ENCODE measurements around the gene SEMA3F. TPM values are rescaled to one million over a fixed set of nuclear protein-coding genes. Genes with fewer than 3 reads are reported as not detected.

SEMA3F gene
- total and polyA plus RNA-seq, 2 donors (not counting 1 experiment from before 2014, with no cell fraction given), result 5.1 to 9.7 TPM

DNA sequence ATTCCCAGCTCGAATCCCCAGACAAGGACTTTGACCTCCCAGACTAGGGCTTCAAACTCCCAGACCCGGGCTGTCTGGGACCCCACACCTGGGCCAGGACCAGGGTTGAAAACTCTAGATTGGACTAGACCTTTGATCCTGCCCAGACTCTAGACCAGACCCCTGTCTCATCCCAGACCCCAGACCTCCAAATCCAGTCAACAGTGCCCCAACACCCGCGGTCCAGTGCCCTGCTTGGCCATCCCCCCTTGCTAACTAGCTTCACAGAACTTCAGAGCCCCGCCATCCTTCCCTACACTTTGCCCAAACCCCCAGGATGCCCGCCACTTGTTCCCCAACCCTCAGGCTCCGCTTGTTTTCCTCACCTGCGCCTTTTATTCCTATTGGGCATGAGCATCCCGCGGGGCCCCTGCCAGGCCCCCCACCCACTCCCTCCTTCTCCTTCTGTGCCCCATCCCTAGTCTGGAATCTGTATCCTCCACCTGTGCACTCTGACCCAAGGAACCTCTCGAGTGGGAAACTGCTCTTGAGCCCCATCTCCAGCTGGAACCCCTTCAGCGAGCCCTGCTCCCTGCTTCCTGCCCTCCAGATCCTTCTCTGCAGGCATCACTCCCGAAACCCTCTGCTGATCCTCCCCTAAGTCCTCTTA is 81.5 kb downstream of the SEMA3F start:
- Histone ChIP-seq H3K27ac (ENCODE audit: insufficient read depth, low read length) (peak overlapping the region; percentile 81), H3K27me3 (ENCODE audit: control insufficient read depth, insufficient read depth, low read length) (no peaks in the 10 kb centered on the region)

DNA sequence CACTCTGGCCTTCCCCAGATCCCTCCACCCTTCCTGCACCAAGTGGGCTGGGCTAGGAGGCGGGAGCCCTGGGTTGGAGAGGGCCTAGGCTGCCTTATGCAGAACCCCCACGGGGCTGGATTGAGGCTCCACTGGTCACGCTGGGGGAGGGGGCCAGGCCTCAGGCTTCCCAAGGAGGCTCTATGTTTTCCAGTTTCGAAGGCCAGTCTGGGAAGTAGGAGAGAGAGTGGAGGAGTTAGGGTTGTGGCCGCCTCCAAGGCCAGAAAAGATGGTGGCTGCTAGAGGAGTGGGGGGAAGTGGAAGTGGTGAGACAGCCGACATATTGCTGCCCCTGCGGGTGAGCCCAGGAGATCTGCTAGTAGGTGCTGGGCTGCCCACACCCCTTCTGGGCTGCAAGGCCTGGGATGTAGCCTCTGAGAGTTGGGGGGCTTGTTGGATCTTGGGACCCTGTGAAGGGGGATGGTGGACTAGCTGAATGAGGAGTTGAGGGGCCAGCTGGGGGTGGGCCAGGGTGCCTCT is 82.1 kb downstream of the SEMA3F start:
- DNase-seq (ENCODE audit: low read depth in 2 of 2), result peak; percentile 42 to 48
- H4K20me1 ChIP-seq (ENCODE audit: control insufficient read depth, extremely low read depth, insufficient read depth, low read length), result no peaks in the 10 kb centered on the region
- no peaks in the 10 kb centered on the region for H3K27me3 ChIP-seq (ENCODE audit: control insufficient read depth, insufficient read depth, low read length)
- H3K9me3 ChIP-seq (ENCODE audit: control insufficient read depth, insufficient read depth, low read depth, low read length), result no peaks in the 10 kb centered on the region
- H3K36me3 ChIP-seq (ENCODE audit: control insufficient read depth, insufficient read depth, low read length), result peaks cover 10% of the 10 kb centered on the region
- peak overlapping the region; percentile 82 for H3K9ac ChIP-seq (ENCODE audit: insufficient read depth, low read length)
- H2AFZ ChIP-seq (ENCODE audit: low read length), result no peak overlapping the region
- peaks cover 62% of the 10 kb centered on the region for H3K79me2 ChIP-seq (ENCODE audit: control insufficient read depth, insufficient read depth, low read length)
- peak overlapping the region; percentile 85 to 98 (median 92) for H3K4me3 ChIP-seq (replicated peaks in 1 of 4; ENCODE audit: control extremely low read depth in 1 of 4, insufficient read depth in 1 of 4, low read depth in 3 of 4, low read length in 4 of 4)
- peak overlapping the region; percentile 81 for H3K27ac ChIP-seq (ENCODE audit: insufficient read depth, low read length)
- TF ChIP-seq, protein P1, sequence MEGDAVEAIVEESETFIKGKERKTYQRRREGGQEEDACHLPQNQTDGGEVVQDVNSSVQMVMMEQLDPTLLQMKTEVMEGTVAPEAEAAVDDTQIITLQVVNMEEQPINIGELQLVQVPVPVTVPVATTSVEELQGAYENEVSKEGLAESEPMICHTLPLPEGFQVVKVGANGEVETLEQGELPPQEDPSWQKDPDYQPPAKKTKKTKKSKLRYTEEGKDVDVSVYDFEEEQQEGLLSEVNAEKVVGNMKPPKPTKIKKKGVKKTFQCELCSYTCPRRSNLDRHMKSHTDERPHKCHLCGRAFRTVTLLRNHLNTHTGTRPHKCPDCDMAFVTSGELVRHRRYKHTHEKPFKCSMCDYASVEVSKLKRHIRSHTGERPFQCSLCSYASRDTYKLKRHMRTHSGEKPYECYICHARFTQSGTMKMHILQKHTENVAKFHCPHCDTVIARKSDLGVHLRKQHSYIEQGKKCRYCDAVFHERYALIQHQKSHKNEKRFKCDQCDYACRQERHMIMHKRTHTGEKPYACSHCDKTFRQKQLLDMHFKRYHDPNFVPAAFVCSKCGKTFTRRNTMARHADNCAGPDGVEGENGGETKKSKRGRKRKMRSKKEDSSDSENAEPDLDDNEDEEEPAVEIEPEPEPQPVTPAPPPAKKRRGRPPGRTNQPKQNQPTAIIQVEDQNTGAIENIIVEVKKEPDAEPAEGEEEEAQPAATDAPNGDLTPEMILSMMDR (conservative IDR thresholded peaks at IDR 0.05 in 1 of 2, IDR thresholded peaks at IDR 0.05 in 1 of 2; ENCODE audit: low read depth in 1 of 2, low read length in 2 of 2), result no peak
- no peak for TF ChIP-seq EZH2 (IDR thresholded peaks at IDR 0.05; ENCODE audit: low read length, missing control alignments)
- peak overlapping the region; percentile 97 for H3K4me2 ChIP-seq (ENCODE audit: extremely low read depth, insufficient read depth, low read length)
- peaks cover 19% of the 10 kb centered on the region for H3K4me1 ChIP-seq (ENCODE audit: control insufficient read depth, extremely low read depth, insufficient read depth, low read length)

More for the DNA sequence above, 81.5 kb downstream of the SEMA3F start:
- Histone ChIP-seq H3K79me2 (ENCODE audit: control insufficient read depth, insufficient read depth, low read length) (peaks cover 56% of the 10 kb centered on the region), H3K4me1 (ENCODE audit: control insufficient read depth, extremely low read depth, insufficient read depth, low read length) (peaks cover 17% of the 10 kb centered on the region), H4K20me1 (ENCODE audit: control insufficient read depth, extremely low read depth, insufficient read depth, low read length) (no peaks in the 10 kb centered on the region), H3K36me3 (ENCODE audit: control insufficient read depth, insufficient read depth, low read length) (peaks cover 10% of the 10 kb centered on the region), H3K4me3 (replicated peaks in 1 of 4; ENCODE audit: control extremely low read depth in 1 of 4, insufficient read depth in 1 of 4, low read depth in 3 of 4, low read length in 4 of 4) (peak overlapping the region; percentile 85 to 98 (median 92)), H3K4me2 (ENCODE audit: extremely low read depth, insufficient read depth, low read length) (peak overlapping the region; percentile 97), H3K9me3 (ENCODE audit: control insufficient read depth, insufficient read depth, low read depth, low read length) (no peaks in the 10 kb centered on the region), H3K9ac (ENCODE audit: insufficient read depth, low read length) (peak overlapping the region; percentile 82), H2AFZ (ENCODE audit: low read length) (no peak overlapping the region)
- TF ChIP-seq, protein P1 (conservative IDR thresholded peaks at IDR 0.05 in 1 of 2, IDR thresholded peaks at IDR 0.05 in 1 of 2; ENCODE audit: low read depth in 1 of 2, low read length in 2 of 2), result no peak
- no peak for TF ChIP-seq EZH2 (IDR thresholded peaks at IDR 0.05; ENCODE audit: low read length, missing control alignments)
- DNase-seq (ENCODE audit: low read depth in 2 of 2), result no peak

DNA sequence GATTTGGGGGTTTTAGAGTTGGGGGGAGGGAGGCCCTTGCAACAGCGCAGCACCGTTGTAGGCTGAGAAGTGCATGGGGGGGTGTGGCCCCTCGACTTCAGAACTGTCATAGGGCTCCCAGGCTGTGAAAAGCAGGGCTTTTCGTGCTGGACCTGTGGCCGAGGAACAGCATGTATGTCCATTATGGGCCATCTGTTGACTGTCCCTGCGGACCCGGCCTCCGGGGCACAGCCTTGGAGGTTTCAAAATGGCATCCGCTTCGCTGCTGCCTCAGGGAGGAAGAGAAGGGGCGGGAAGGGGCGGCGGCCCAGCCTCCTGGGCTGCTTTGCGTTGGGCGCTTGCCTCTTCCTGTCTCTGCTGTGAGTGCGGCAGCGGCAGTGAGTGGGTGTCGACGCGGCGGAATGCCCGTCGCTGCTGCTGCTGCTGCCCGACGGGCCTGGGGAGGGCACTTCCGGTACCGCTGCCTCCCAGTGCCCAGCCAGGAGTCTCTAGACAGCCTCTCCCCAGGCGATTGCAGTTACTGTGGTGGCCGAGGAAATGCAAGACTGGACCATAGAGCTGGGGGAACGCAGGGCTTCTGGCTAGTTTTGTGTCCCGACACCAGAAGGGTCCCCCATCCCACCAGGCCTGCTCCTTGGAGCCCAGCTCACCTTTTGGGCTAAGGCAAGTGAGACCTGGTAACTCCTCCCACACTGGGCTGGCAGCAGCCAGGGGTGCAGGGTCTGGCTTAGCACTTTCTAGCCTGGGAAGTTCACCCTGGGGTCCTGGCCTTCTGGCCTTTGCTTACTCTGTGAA is 82.8 kb downstream of the SEMA3F start:
- no peak overlapping the region for H2AFZ ChIP-seq (ENCODE audit: low read length)
- H3K27me3 ChIP-seq (ENCODE audit: control insufficient read depth, insufficient read depth, low read length), result no peaks in the 10 kb centered on the region
- H3K36me3 ChIP-seq (ENCODE audit: control insufficient read depth, insufficient read depth, low read length), result peaks cover 10% of the 10 kb centered on the region
- TF ChIP-seq, protein P1 (conservative IDR thresholded peaks at IDR 0.05 in 1 of 2, IDR thresholded peaks at IDR 0.05 in 1 of 2; ENCODE audit: low read depth in 1 of 2, low read length in 2 of 2), result no peak
- no peak for TF ChIP-seq EZH2 (IDR thresholded peaks at IDR 0.05; ENCODE audit: low read length, missing control alignments)
- DNase-seq (ENCODE audit: low read depth in 2 of 2), result peak; percentile 77 to 87
- H3K4me3 ChIP-seq (replicated peaks in 1 of 4; ENCODE audit: control extremely low read depth in 1 of 4, insufficient read depth in 1 of 4, low read depth in 3 of 4, low read length in 4 of 4), result peak overlapping the region; percentile 85 to 98 (median 92)
- H3K27ac ChIP-seq (ENCODE audit: insufficient read depth, low read length), result peak overlapping the region; percentile 81
- peak overlapping the region; percentile 82 for H3K9ac ChIP-seq (ENCODE audit: insufficient read depth, low read length)
- H3K4me2 ChIP-seq (ENCODE audit: extremely low read depth, insufficient read depth, low read length), result peak overlapping the region; percentile 97
- H4K20me1 ChIP-seq (ENCODE audit: control insufficient read depth, extremely low read depth, insufficient read depth, low read length), result no peaks in the 10 kb centered on the region
- no peaks in the 10 kb centered on the region for H3K9me3 ChIP-seq (ENCODE audit: control insufficient read depth, insufficient read depth, low read depth, low read length)
- H3K4me1 ChIP-seq (ENCODE audit: control insufficient read depth, extremely low read depth, insufficient read depth, low read length), result peaks cover 21% of the 10 kb centered on the region
- H3K79me2 ChIP-seq (ENCODE audit: control insufficient read depth, insufficient read depth, low read length), result peaks cover 69% of the 10 kb centered on the region

Measured in fibroblast of lung (primary cell).